H9 (cell line): ENCODE measurements around the gene DNAL1. TPM values are rescaled to one million over a fixed set of nuclear protein-coding genes. Genes with fewer than 3 reads are reported as not detected.

ENCODE experiments used
- DNase-seq: peaks from one replicate; pipeline ENCODE4 v3.0.0-alpha.2; 2017
- H2AFZ ChIP-seq: one replicate; pipeline ENCODE4 v1.6.1; 2013; ENCODE audit warnings: mild to moderate bottlenecking, low read length, control low read depth, moderate library complexity
- H2AK5ac ChIP-seq: 2 replicates; pipeline ENCODE4 v1.6.1; 2013; ENCODE audit warnings: low read length, control low read depth, mixed read lengths; ENCODE audit not compliant: insufficient read length
- H2BK120ac ChIP-seq: one replicate; pipeline ENCODE4 v1.6.1; 2013; ENCODE audit warnings: low read depth, mild to moderate bottlenecking, low read length, control low read depth, inconsistent platforms; ENCODE audit not compliant: poor library complexity, severe bottlenecking
- H2BK12ac ChIP-seq: 2 replicates; pipeline ENCODE4 v1.6.1; 2013; ENCODE audit warnings: low read length, control low read depth, mixed read lengths, low read depth; ENCODE audit not compliant: insufficient read length
- H2BK15ac ChIP-seq: 2 replicates; pipeline ENCODE4 v1.6.1; 2013; ENCODE audit warnings: low read depth, low read length, control low read depth
- H2BK20ac ChIP-seq: one replicate; pipeline ENCODE4 v1.6.1; 2013; ENCODE audit warnings: low read depth, mild to moderate bottlenecking, low read length, control low read depth, inconsistent platforms; ENCODE audit not compliant: poor library complexity, severe bottlenecking
- H2BK5ac ChIP-seq: 2 replicates; pipeline ENCODE4 v1.6.1; 2013; ENCODE audit warnings: low read length, control low read depth, mixed read lengths; ENCODE audit not compliant: insufficient read length
- H3K14ac ChIP-seq: 2 replicates; pipeline ENCODE4 v1.6.1; 2013; ENCODE audit warnings: low read length, control low read depth; ENCODE audit not compliant: insufficient read depth
- H3K18ac ChIP-seq: 2 replicates; pipeline ENCODE4 v1.6.1; 2013; ENCODE audit warnings: low read depth, mild to moderate bottlenecking, mixed read lengths, low read length, control low read depth; ENCODE audit not compliant: insufficient read length
- H3K23ac ChIP-seq: 2 replicates; pipeline ENCODE4 v1.6.1; 2013; ENCODE audit warnings: low read length, control low read depth, mixed read lengths, low read depth; ENCODE audit not compliant: insufficient read length
- H3K23me2 ChIP-seq: 2 replicates; pipeline ENCODE4 v1.6.1; 2013; ENCODE audit warnings: low read depth, mild to moderate bottlenecking, mixed read lengths, low read length, control low read depth; ENCODE audit not compliant: insufficient read length, poor library complexity, severe bottlenecking
- H3K27ac ChIP-seq: 2 replicates; pipeline ENCODE4 v1.5.1; 2013; ENCODE audit warnings: low read length, control low read depth, mixed read lengths, low read depth; ENCODE audit not compliant: insufficient read length
- H3K27me3 ChIP-seq: 2 replicates; pipeline ENCODE4 v1.6.1; 2013; ENCODE audit warnings: low read length, control low read depth, inconsistent platforms; ENCODE audit not compliant: insufficient read depth
- H3K4ac ChIP-seq: 2 replicates; pipeline ENCODE4 v1.6.1; 2013; ENCODE audit warnings: low read depth, mild to moderate bottlenecking, control low read depth, inconsistent platforms, low read length, moderate library complexity
- H3K4me1 ChIP-seq: 2 replicates; pipeline ENCODE4 v1.6.1; 2013; ENCODE audit warnings: low read length, control low read depth, inconsistent platforms; ENCODE audit not compliant: insufficient read depth
- H3K4me2 ChIP-seq: 2 replicates; pipeline ENCODE4 v1.6.1; 2013; ENCODE audit warnings: low read length, control low read depth, mixed read lengths; ENCODE audit not compliant: insufficient read length, insufficient read depth
- H3K56ac ChIP-seq: 2 replicates; pipeline ENCODE4 v1.6.1; 2013; ENCODE audit warnings: low read depth, mild to moderate bottlenecking, mixed read lengths, low read length, control low read depth; ENCODE audit not compliant: insufficient read length
- H3K79me1 ChIP-seq: 2 replicates; pipeline ENCODE4 v1.6.1; 2013; ENCODE audit warnings: low read depth, mild to moderate bottlenecking, moderate library complexity, low read length, control low read depth, inconsistent platforms; ENCODE audit not compliant: insufficient read depth, poor library complexity, severe bottlenecking
- H3K79me2 ChIP-seq: 2 replicates; pipeline ENCODE4 v1.6.1; 2013; ENCODE audit warnings: low read length, control low read depth, inconsistent platforms; ENCODE audit not compliant: insufficient read depth
- H3K9ac ChIP-seq: 2 replicates; pipeline ENCODE4 v1.6.1; 2013; ENCODE audit warnings: low read length, control low read depth, mixed read lengths; ENCODE audit not compliant: insufficient read length; ENCODE audit errors: extremely low read depth
- H3K9me3 ChIP-seq: one replicate; pipeline ENCODE4 v1.6.1; 2013; ENCODE audit warnings: low read depth, low read length, inconsistent platforms; ENCODE audit not compliant: control insufficient read depth
- H3T11ph ChIP-seq: one replicate; pipeline ENCODE4 v1.6.1; 2013; ENCODE audit warnings: mild to moderate bottlenecking, low read length, control low read depth, inconsistent platforms
- H4K20me1 ChIP-seq: one replicate; pipeline ENCODE4 v1.6.1; 2013; ENCODE audit not compliant: control insufficient read depth, insufficient read length, insufficient read depth
- H4K5ac ChIP-seq: 2 replicates; pipeline ENCODE4 v1.6.1; 2013; ENCODE audit warnings: low read depth, mild to moderate bottlenecking, mixed read lengths, low read length, control low read depth; ENCODE audit not compliant: insufficient read length
- H4K8ac ChIP-seq: replicated peaks from 2 replicates; pipeline ENCODE4 v1.6.1; 2013; ENCODE audit warnings: low read length, control low read depth, mixed read lengths, low read depth; ENCODE audit not compliant: insufficient read length
- H4K91ac ChIP-seq: 2 replicates; pipeline ENCODE4 v1.6.1; 2013; ENCODE audit warnings: low read depth, mild to moderate bottlenecking, moderate library complexity, mixed read lengths, low read length, control low read depth; ENCODE audit not compliant: insufficient read length
- H3K27ac Mint-ChIP-seq, 3 experiments: 2 replicates in 2 of 3; 3 replicates in 1 of 3; pipeline ENCODE4 v1.8.0; 2020 to 2021; ENCODE audit warnings: mixed read lengths in 3 of 3, mild to moderate bottlenecking in 1 of 3, moderate library complexity in 1 of 3
- H3K27me3 Mint-ChIP-seq: 2 replicates; pipeline ENCODE4 v1.8.0; 2021; ENCODE audit warnings: low read depth, mild to moderate bottlenecking, moderate library complexity, mixed read lengths
- H3K36me3 Mint-ChIP-seq, 3 experiments: 2 replicates in 2 of 3; 3 replicates in 1 of 3; pipeline ENCODE4 v1.8.0; 2020 to 2021; ENCODE audit warnings: low read depth in 3 of 3, mixed read lengths in 3 of 3; ENCODE audit not compliant: insufficient read depth in 1 of 3
- H3K4me1 Mint-ChIP-seq, 2 experiments: 2 replicates each; pipeline ENCODE4 v1.8.0; 2020; ENCODE audit warnings: mixed read lengths in 2 of 2
- H3K4me3 Mint-ChIP-seq, 2 experiments: 2 replicates in 1 of 2; 3 replicates in 1 of 2; pipeline ENCODE4 v1.8.0; 2020 to 2021; ENCODE audit warnings: mild to moderate bottlenecking in 2 of 2, mixed read lengths in 2 of 2, moderate library complexity in 1 of 2
- H3K9me3 Mint-ChIP-seq, 2 experiments: 2 replicates in 1 of 2; 3 replicates in 1 of 2; pipeline ENCODE4 v1.8.0; 2020; ENCODE audit warnings: mild to moderate bottlenecking in 2 of 2, mixed read lengths in 2 of 2, moderate library complexity in 1 of 2
- CTCF ChIP-seq: fragments of 200-600 bp; sonication (generic); conservative IDR thresholded peaks from 3 replicates; pipeline ENCODE4 v1.8.0; 2021; ENCODE audit warnings: antibody characterized with exemption, mild to moderate bottlenecking
- WGBS: extraction: QIAGEN DNeasy Blood & Tissue Kit; methylation state at CpG from one replicate; pipeline ENCODE4 v1.1.7; 2013; ENCODE audit warnings: missing lambda C conversion rate, low lambda C conversion rate, mixed read lengths; ENCODE audit not compliant: insufficient read length; ENCODE audit errors: extremely low coverage; 5-methylcytosine and 5-hydroxymethylcytosine counted together
- total RNA-seq: library from RNA; stranded (reverse); gene quantifications from 2 replicates; pipeline ENCODE4 v1.2.1, GENCODE V29; 2021

DNAL1 gene
- total RNA-seq, 1 experiment from 2014 or later, result 17.7 TPM

- Histone ChIP-seq H3K27me3 (no peaks in the 10 kb centered on the region), H3K56ac (no peak overlapping the region), H3K9ac (no peak overlapping the region), H2BK5ac (no peak overlapping the region), H3K4me2 (no peak overlapping the region), H3K79me1 (no peaks in the 10 kb centered on the region), H3K18ac (no peak overlapping the region), H4K91ac (no peak overlapping the region), H3K9me3 (no peaks in the 10 kb centered on the region), H3K4ac (no peak overlapping the region), H2BK20ac (no peak overlapping the region), H2AFZ (no peak overlapping the region), H3K4me1 (no peaks in the 10 kb centered on the region), H2BK12ac (no peak overlapping the region), H3T11ph (no peak overlapping the region), H3K79me2 (no peaks in the 10 kb centered on the region), H3K23me2 (no peaks in the 10 kb centered on the region), H4K5ac (no peak overlapping the region), H4K20me1 (no peaks in the 10 kb centered on the region), H2AK5ac (no peak overlapping the region), H2BK15ac (no peak overlapping the region), H4K8ac (no peak overlapping the region), H3K27ac (no peak overlapping the region), H3K23ac (no peak overlapping the region), H3K14ac (no peak overlapping the region), H2BK120ac (no peak overlapping the region)
- Mint-ChIP-seq H3K27me3 (no peaks in the 10 kb centered on the region), H3K36me3 (peaks cover 0 to 8% (median 1%) of the 10 kb centered on the region in 3 experiments; a peak in 3 of 7 replicates), H3K4me3 (no peak overlapping the region), H3K27ac (no peak overlapping the region), H3K4me1 (no peaks in the 10 kb centered on the region), H3K9me3 (no peaks in the 10 kb centered on the region)
- DNase-seq, result no peak
- no CpG with 5 or more reads among the region's 5 CpGs for WGBS
- TF ChIP-seq CTCF, result no peak
Observed at GRCh38 chr14:73680821-73681220, 36.0 kb downstream of the DNAL1 start.
